SK-N-MC (cell line): Measurements from ENCODE around the gene CACNA1F.

Experiments
- EZH2 ChIP-seq: fragments of 200-600 bp; sonication (generic); IDR thresholded peaks from one replicate; pipeline ENCODE4 v1.6.1; 2017; ENCODE audit warnings: antibody characterized with exemption
- FOXP2 ChIP-seq: optimal IDR thresholded peaks from 2 replicates; pipeline ENCODE3; 2011; ENCODE audit warnings: mild to moderate bottlenecking, moderate library complexity; ENCODE audit not compliant: insufficient read depth; ENCODE audit errors: extremely low read length, control extremely low read depth
- POLR2AphosphoS5 ChIP-seq: IDR thresholded peaks from 2 replicates; pipeline ENCODE4 v1.6.1; 2012; ENCODE audit warnings: mild to moderate bottlenecking, low read depth, low read length, borderline replicate concordance

DNA sequence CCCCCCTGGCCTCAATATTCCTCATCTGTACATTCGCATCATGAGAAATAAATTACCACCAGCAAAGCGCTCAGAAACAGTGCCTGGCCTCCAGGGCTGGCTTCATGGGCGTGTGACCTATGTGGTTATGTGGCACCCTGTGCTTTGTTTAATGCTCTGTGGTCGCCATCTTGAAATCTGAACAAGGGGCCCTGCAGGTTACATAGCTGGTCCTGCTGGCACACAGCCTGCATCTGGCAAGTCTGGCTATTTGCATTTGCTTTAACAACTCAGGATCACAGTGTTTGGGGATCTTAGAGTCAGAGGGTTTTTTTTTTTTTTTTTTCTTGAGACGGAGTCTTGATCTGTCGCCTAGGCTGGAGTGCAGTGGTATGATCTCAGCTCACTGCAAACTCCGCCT lies 21.5 kb upstream of the CACNA1F start:
- no peak for TF ChIP-seq POLR2AphosphoS5
- no peak for TF ChIP-seq EZH2
- TF ChIP-seq FOXP2, result no peak
